Colonic mucosa (tissue), 4 donors: ENCODE data around the gene ZSCAN10. TPM values are rescaled to one million over a fixed set of nuclear protein-coding genes. Genes with fewer than 3 reads are reported as not detected.
"Not testable (repeated sequence)": the region's sequence is repeated elsewhere in the genome, so short reads cannot be mapped to it uniquely, and the experiment has no call there.

Experiments
- DNase-seq: peaks from one replicate; pipeline ENCODE4 v3.0.0-alpha.2; 2020
- H3K27ac ChIP-seq: fragments of 200-600 bp; one replicate; pipeline ENCODE4 v1.8.0; 2021
- H3K27me3 ChIP-seq: fragments of 200-600 bp; one replicate; pipeline ENCODE4 v1.8.0; 2021
- H3K36me3 ChIP-seq: fragments of 200-600 bp; one replicate; pipeline ENCODE4 v1.8.0; 2021
- H3K4me1 ChIP-seq: fragments of 200-600 bp; one replicate; pipeline ENCODE4 v1.8.0; 2021; ENCODE audit warnings: mild to moderate bottlenecking
- H3K4me3 ChIP-seq: fragments of 200-600 bp; one replicate; pipeline ENCODE4 v1.8.0; 2021
- H3K9ac ChIP-seq, 2 donors: one replicate each; pipeline ENCODE4 v1.7.0; 2013; ENCODE audit warnings: control low read depth in 2 of 2, low read depth in 2 of 2, low read length in 2 of 2
- H3K9me3 ChIP-seq: fragments of 200-600 bp; one replicate; pipeline ENCODE4 v1.8.0; 2021
- CTCF ChIP-seq: fragments of 200-600 bp; IDR thresholded peaks from one replicate; pipeline ENCODE4 v1.8.0; 2022; ENCODE audit warnings: antibody characterized with exemption, mild to moderate bottlenecking
- intact Hi-C: fragments of 100-400 bp; cut with DNase I; formaldehyde crosslinking; loops from one replicate; pipeline ENCODE4 v1.14.1; 2022
- total RNA-seq, 2 donors: library from RNA; stranded (reverse); fragmentation: NEBNext Ultra II Directional in 1 of 2; extraction: Animal tissue kit (Norgen Biotek cat#: 25700) in 1 of 2; gene quantifications; one replicate each; pipeline ENCODE4 v1.2.1, GENCODE V29; 2021
- donor health status: healthy.
- donor health status: DM: no; HTN: no; CAD: no.
- donor health status: DM: no; HTN: no; CAD: no.

ZSCAN10 gene
- total RNA-seq, 2 donors from 2014 or later, result 0.86 TPM; not detected in 1

- H3K27ac ChIP-seq, result no peak overlapping the region
- H3K4me1 ChIP-seq, result no peaks in the 10 kb centered on the region
- DNase-seq, result no peak
- H3K4me3 ChIP-seq, result no peak overlapping the region
- no peaks in the 10 kb centered on the region for H3K9me3 ChIP-seq
- no peak overlapping the region for H3K9ac ChIP-seq
- no peak for TF ChIP-seq CTCF
- no peaks in the 10 kb centered on the region for H3K27me3 ChIP-seq
- no peaks in the 10 kb centered on the region for H3K36me3 ChIP-seq
- intact Hi-C loops, result no loop called here
Measured at GRCh38 chr16:3142327-3142726, 43.2 kb upstream of the ZSCAN10 start.

GRCh38 chr16:3141781-3142311, 42.8 kb upstream of the ZSCAN10 start:
- Histone ChIP-seq H3K4me1 (no peaks in the 10 kb centered on the region), H3K27ac (no peak overlapping the region), H3K9me3 (no peaks in the 10 kb centered on the region), H3K36me3 (no peaks in the 10 kb centered on the region), H3K27me3 (no peaks in the 10 kb centered on the region), H3K4me3 (no peak overlapping the region), H3K9ac (no peak overlapping the region)
- intact Hi-C loops, result no loop called here
- DNase-seq, result no peak
- TF ChIP-seq CTCF, result no peak

DNA sequence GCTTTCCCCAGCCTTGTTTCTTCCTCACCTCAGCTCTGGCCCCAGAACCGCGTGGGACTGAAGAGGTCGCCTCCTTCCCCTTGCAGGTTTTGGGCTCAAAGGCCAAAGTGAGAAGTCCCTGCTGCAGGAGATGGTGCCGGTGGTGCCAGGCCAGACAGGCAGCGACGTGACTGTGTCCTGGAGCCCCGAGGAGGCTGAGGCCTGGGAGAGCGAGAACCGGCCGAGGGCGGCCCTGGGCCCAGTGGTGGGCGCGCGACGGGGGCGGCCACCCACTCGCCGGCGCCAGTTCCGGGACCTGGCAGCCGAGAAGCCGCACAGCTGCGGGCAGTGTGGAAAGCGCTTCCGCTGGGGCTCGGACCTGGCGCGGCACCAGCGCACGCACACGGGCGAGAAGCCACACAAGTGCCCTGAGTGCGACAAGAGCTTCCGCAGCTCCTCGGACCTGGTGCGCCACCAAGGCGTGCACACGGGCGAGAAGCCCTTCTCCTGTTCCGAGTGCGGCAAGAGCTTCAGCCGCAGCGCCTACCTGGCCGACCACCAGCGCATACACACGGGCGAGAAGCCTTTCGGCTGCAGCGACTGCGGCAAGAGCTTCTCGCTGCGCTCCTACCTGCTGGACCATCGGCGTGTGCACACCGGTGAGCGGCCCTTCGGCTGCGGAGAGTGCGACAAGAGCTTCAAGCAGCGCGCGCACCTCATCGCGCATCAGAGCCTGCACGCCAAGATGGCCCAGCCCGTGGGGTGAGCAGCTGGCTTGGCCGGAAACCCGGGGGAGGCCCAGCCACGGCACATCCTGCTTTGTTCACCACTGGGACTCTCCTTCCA, 41.7 kb upstream of the ZSCAN10 start:
- Histone ChIP-seq H3K4me3 (no peak overlapping the region), H3K4me1 (peaks cover 2% of the 10 kb centered on the region), H3K27ac (no peak overlapping the region), H3K9ac (no peak overlapping the region), H3K36me3 (no peaks in the 10 kb centered on the region), H3K27me3 (no peaks in the 10 kb centered on the region), H3K9me3 (no peaks in the 10 kb centered on the region)
- TF ChIP-seq CTCF, result no peak
- intact Hi-C loops, result no loop called here
- DNase-seq, result no peak

GRCh38 chr16:3139561-3139960, 40.5 kb upstream of the ZSCAN10 start:
- H3K27me3 ChIP-seq, H3K9me3 ChIP-seq, H3K4me1 ChIP-seq, H3K9ac ChIP-seq, H3K27ac ChIP-seq, DNase-seq, H3K36me3 ChIP-seq, H3K4me3 ChIP-seq, intact Hi-C loops: not testable (repeated sequence)

- DNase-seq, result no peak
- Histone ChIP-seq H3K36me3 (no peaks in the 10 kb centered on the region), H3K27me3 (no peaks in the 10 kb centered on the region)
Measured at GRCh38 chr16:3138823-3139426, 39.8 kb upstream of the ZSCAN10 start.

More at GRCh38 chr16:3138823-3139426, 39.8 kb upstream of the ZSCAN10 start:
- no peak overlapping the region for H3K27ac ChIP-seq
- TF ChIP-seq CTCF, result no peak
- peaks cover 4% of the 10 kb centered on the region for H3K4me1 ChIP-seq
- no peaks in the 10 kb centered on the region for H3K9me3 ChIP-seq
- intact Hi-C loops, result no loop called here
- no peak overlapping the region for H3K9ac ChIP-seq
- H3K4me3 ChIP-seq, result no peak overlapping the region
